ENCODE measurements around the gene EMC8. TPM values are rescaled to one million over a fixed set of nuclear protein-coding genes. Genes with fewer than 3 reads are reported as not detected.

Gene EMC8
- polyA plus RNA-seq, 1 of the 3 experiments (the other 2 are of a cell fraction) = 45.9 TPM

- peaks cover 89% of the 10 kb centered on the region for H3K27me3 ChIP-seq (ENCODE audit: insufficient read depth)
- no peak overlapping the region for H3K4me2 ChIP-seq
- no peak overlapping the region for H2AFZ ChIP-seq (ENCODE audit: low read depth)
- TF ChIP-seq TCF12 (IDR thresholded peaks at IDR 0.05) = no peak
- no peak for TF ChIP-seq GATA2 (CRISPR knock-in tag; IDR thresholded peaks at IDR 0.05)
- no peak for TF ChIP-seq SIN3A (IDR thresholded peaks at IDR 0.05; ENCODE audit: borderline replicate concordance, low read depth, low read length)
- no peak for TF ChIP-seq SMC3 (IDR thresholded peaks at IDR 0.05; ENCODE audit: low read depth, low read length)
- TF ChIP-seq RAD21 (IDR thresholded peaks at IDR 0.05; ENCODE audit: low read length) = no peak
- TF ChIP-seq EZH2phosphoT487 (IDR thresholded peaks at IDR 0.05; ENCODE audit: borderline replicate concordance, low read depth) = no peak
- no peak for TF ChIP-seq FOXJ3 (CRISPR knock-in tag; IDR thresholded peaks at IDR 0.05)
- no peak for TF ChIP-seq RXRA (IDR thresholded peaks at IDR 0.05; ENCODE audit: borderline replicate concordance, low read depth)
- TF ChIP-seq NRF1 (IDR thresholded peaks at IDR 0.05; ENCODE audit: low read depth, low read length) = no peak
- TF ChIP-seq POLR2AphosphoS5 (IDR thresholded peaks at IDR 0.05; ENCODE audit: low read depth, low read length) = no peak
- TF ChIP-seq FOSL2 (IDR thresholded peaks at IDR 0.05; ENCODE audit: borderline replicate concordance, low read depth) = no peak
- TF ChIP-seq, protein P1, sequence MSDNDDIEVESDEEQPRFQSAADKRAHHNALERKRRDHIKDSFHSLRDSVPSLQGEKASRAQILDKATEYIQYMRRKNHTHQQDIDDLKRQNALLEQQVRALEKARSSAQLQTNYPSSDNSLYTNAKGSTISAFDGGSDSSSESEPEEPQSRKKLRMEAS (IDR thresholded peaks at IDR 0.05; ENCODE audit: low read depth) = no peak
- no peak for TF ChIP-seq ELF1 (IDR thresholded peaks at IDR 0.05)
- no peak for TF ChIP-seq CTCF (IDR thresholded peaks at IDR 0.05)
- TF ChIP-seq, protein P2, sequence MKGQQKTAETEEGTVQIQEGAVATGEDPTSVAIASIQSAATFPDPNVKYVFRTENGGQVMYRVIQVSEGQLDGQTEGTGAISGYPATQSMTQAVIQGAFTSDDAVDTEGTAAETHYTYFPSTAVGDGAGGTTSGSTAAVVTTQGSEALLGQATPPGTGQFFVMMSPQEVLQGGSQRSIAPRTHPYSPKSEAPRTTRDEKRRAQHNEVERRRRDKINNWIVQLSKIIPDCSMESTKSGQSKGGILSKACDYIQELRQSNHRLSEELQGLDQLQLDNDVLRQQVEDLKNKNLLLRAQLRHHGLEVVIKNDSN (IDR thresholded peaks at IDR 0.05; ENCODE audit: borderline replicate concordance, low read depth) = no peak
- TF ChIP-seq RCOR1 (IDR thresholded peaks at IDR 0.05; ENCODE audit: low read length) = no peak
- H3K9me2 ChIP-seq = no peaks in the 10 kb centered on the region
- no peaks in the 10 kb centered on the region for H3F3A ChIP-seq (replicated peaks; ENCODE audit: insufficient read depth)
- H3K9me3 ChIP-seq = no peaks in the 10 kb centered on the region
- H3K4me3 ChIP-seq (ENCODE audit: low read depth in 2 of 2, low read length in 1 of 2) = no peak overlapping the region
- 14% methylated on average over 39 of the region's 39 CpGs for WGBS (ENCODE audit: low lambda C conversion rate)
- no peaks in the 10 kb centered on the region for H3K4me1 ChIP-seq (ENCODE audit: control insufficient read depth in 1 of 2, insufficient read depth in 2 of 2, low read depth in 1 of 2, low read length in 1 of 2)
- POLR2A ChIA-PET = no interaction called here
- H4K20me1 ChIP-seq (ENCODE audit: insufficient read depth) = no peaks in the 10 kb centered on the region
- no peaks in the 10 kb centered on the region for H3K79me2 ChIP-seq (ENCODE audit: insufficient read depth)
- no peaks in the 10 kb centered on the region for H3K36me3 ChIP-seq (replicated peaks in 1 of 2; ENCODE audit: control insufficient read depth in 1 of 2, insufficient read depth in 2 of 2, low read length in 1 of 2)
- H3K27ac ChIP-seq (ENCODE audit: low read depth in 2 of 2, low read length in 1 of 2) = no peak overlapping the region
- CTCF ChIA-PET = interaction anchor here (0.6 to 2.2 kb wide), 2 partner anchors 14 to 27 kb away, joined by 3 to 12 read pairs; no protein-coding TSS in a partner anchor
- no peak for DNase-seq
- no peak overlapping the region for H3K9ac ChIP-seq
These were observed 48.6 kb upstream of the EMC8 start for GRCh38 chr16:85847681-85848601.
